BLaER1 treated with 17β-estradiol and CSF1 and Interleukin-3, amounts not matched to agents 10 nM and 100 nM (cell line): Measurements from ENCODE around the gene ATP5F1D.
A peak's percentile ranks its signal among the peaks of the same experiment; 100 is the strongest.

Experiments used
- H3K27ac ChIP-seq, 11 experiments: shearing (Covaris generic); formaldehyde crosslinking; 2 replicates each; pipeline ENCODE4 v1.8.1; 2022
- H3K27me3 ChIP-seq, 11 experiments: shearing (Covaris generic); formaldehyde crosslinking; 2 replicates each; pipeline ENCODE4 v1.8.1; 2022
- H3K36me3 ChIP-seq, 11 experiments: shearing (Covaris generic); formaldehyde crosslinking; 2 replicates each; pipeline ENCODE4 v1.8.1; 2022
- H3K4me1 ChIP-seq, 10 experiments: shearing (Covaris generic); formaldehyde crosslinking; 2 replicates each; pipeline ENCODE4 v1.8.1; 2022
- H3K4me2 ChIP-seq, 11 experiments: shearing (Covaris generic); formaldehyde crosslinking; 2 replicates each; pipeline ENCODE4 v1.8.1; 2022
- H3K4me3 ChIP-seq, 10 experiments: shearing (Covaris generic); formaldehyde crosslinking; 2 replicates each; pipeline ENCODE4 v1.8.1; 2022
- H3K9ac ChIP-seq, 11 experiments: shearing (Covaris generic); formaldehyde crosslinking; 2 replicates each; pipeline ENCODE4 v1.8.1; 2022
- H3K9me3 ChIP-seq, 11 experiments: shearing (Covaris generic); formaldehyde crosslinking; replicated peaks in 1 of 11; 2 replicates each; pipeline ENCODE4 v1.8.1; 2022
- H4K20me1 ChIP-seq, 11 experiments: shearing (Covaris generic); formaldehyde crosslinking; 2 replicates each; pipeline ENCODE4 v1.8.1; 2022
- Cebpa-rat ChIP-seq, 11 experiments: shearing (Covaris generic); IDR thresholded peaks; 2 replicates each; pipeline ENCODE4 v1.8.1; 2022

The ATP5F1D gene

DNA sequence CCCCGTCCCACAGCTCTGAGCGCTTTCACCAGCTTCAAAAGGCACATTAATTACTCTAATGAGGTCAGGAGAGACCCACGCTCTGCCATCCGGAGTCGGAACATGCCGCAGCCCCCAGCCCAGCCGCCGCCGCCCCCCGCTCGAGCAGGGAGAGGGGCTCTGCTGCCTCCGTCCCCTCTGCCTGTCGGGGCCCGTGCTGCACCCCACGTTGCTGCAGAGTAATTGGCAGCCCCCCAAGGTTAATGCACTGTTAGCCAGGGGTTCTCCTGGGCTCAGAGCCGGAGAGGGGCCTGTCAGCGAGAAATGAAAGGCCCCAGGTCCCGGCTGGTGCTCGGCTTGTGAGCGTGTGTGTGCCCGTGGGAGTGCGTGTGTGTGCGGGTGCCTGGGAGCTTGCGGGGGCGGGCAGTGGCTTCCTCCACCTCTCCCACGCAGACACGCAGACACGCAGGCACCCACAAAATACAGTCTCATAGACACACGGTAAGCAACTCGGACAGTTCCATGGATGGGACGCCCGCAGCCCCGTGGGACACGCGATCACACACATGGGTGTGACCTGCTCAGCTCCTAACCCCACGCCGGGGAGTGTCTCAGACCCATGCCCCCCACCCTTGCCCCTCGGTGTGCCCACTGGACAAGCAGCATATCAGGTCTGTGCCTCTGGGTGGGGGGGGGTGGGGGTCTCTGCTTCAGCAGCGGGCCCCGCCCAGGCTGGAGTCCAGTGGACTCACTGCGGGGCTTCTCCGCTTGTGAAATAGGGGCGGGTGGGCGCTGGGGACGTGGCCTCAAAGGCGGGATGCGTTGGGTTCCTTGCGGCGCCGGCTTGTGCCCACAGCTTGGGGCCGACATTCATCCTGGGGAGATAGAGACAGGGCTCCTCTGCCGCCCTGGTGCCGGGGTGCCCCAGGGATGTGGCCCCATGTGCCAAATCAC lies 39.4 kb downstream of the ATP5F1D start:
- Histone ChIP-seq H3K4me2 (no peak overlapping the region), H3K4me3 (no peak overlapping the region), H3K27ac (no peak overlapping the region), H3K9me3 (no peaks in the 10 kb centered on the region), H3K27me3 (peaks cover 32 to 34% (median 33%) of the 10 kb centered on the region in 11 experiments), H4K20me1 (peaks cover 6 to 75% (median 53%) of the 10 kb centered on the region in 11 experiments; a peak in 21 of 22 replicates), H3K36me3 (peaks cover 9 to 41% (median 22%) of the 10 kb centered on the region in 11 experiments; a peak in 21 of 22 replicates), H3K9ac (no peak overlapping the region), H3K4me1 (peaks cover 15 to 29% (median 21%) of the 10 kb centered on the region in 10 experiments)
- TF ChIP-seq Cebpa-rat (IDR thresholded peaks at IDR 0.05): no peak

DNA sequence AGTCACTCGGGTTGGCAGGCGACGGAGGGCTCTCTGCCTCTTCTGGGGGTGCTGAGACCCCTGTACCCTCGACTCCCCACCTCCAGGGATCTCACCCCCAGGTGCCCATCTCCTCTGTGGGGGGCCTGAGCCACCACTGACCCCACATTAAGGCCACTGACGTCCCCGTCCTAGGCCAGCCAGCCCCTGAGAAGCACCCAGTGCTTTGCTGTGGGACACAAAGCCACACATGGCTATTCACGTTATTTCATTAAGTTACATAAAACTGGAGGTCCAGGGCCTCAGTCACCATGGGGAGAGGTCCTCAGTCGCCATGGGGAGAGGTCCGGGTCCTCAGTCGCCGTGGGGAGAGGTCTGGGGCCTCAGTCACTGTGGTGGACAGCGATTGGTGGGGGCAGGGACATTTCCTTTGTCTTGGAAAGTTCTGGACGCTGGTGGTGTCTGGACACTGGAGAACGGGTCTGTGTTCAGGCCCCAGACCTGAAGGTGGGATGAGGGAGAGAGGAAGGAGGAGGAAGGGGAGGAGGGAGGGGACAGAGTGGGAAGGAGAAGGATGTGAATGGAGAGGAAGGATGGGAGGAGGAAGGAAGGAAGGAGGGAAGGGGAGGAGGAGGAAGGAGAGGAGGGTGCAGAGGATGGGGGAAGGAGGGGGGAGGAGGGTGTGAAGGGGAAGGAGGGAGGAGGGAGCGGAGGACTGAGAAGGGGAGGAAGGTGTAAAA lies 40.2 kb downstream of the ATP5F1D start:
- no peak overlapping the region for H3K4me3 ChIP-seq
- TF ChIP-seq Cebpa-rat (IDR thresholded peaks at IDR 0.05): no peak
- no peak overlapping the region for H3K27ac ChIP-seq
- no peaks in the 10 kb centered on the region for H3K9me3 ChIP-seq
- H3K4me1 ChIP-seq: peaks cover 13 to 28% (median 19%) of the 10 kb centered on the region in 10 experiments
- H3K4me2 ChIP-seq: no peak overlapping the region
- H4K20me1 ChIP-seq: peaks cover 6 to 79% (median 49%) of the 10 kb centered on the region in 11 experiments; a peak in 21 of 22 replicates
- H3K27me3 ChIP-seq: peaks cover 41 to 42% (median 42%) of the 10 kb centered on the region in 11 experiments
- H3K36me3 ChIP-seq: peaks cover 9 to 41% (median 22%) of the 10 kb centered on the region in 11 experiments; a peak in 21 of 22 replicates
- no peak overlapping the region for H3K9ac ChIP-seq

DNA sequence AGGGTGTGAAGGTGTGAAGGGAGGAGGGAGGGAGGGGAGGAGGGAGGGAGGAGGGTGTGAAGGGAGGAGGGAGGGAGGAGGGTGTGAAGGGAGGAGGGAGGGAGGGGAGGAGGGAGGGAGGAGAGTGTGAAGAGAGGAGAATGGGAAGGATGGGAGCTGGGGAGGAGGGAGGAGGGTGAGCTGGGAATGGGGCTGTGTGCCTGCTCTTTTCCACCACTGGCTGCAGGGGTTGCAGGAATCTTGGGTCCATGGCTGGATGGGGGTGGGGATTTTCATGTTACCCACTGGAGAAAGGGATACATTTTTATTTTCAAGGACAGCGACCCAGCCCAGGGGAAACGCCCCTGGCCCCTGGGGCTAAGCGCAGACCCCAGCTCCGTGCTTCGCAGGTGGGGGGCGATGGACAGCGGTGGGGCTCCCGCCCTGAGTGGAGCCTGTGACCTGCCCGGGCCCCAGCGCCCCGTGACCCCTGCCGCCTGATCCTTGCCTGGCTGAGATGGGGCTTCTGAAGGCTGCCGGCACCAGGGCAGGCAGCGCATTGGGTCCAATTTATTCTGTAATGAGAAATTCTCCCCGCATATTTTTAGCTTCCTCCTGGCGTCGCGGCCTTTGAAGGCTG lies 41.1 kb downstream of the ATP5F1D start:
- Histone ChIP-seq H3K27me3 (peaks cover 50 to 52% (median 51%) of the 10 kb centered on the region in 11 experiments), H3K4me3 (no peak overlapping the region), H3K36me3 (peaks cover 9 to 31% (median 15%) of the 10 kb centered on the region in 11 experiments; a peak in 21 of 22 replicates), H3K4me1 (peaks cover 10 to 29% (median 20%) of the 10 kb centered on the region in 10 experiments), H3K9ac (no peak overlapping the region), H3K27ac (no peak overlapping the region), H4K20me1 (peaks cover 6 to 81% (median 51%) of the 10 kb centered on the region in 11 experiments; a peak in 21 of 22 replicates), H3K9me3 (no peaks in the 10 kb centered on the region), H3K4me2 (no peak overlapping the region)
- no peak for TF ChIP-seq Cebpa-rat (IDR thresholded peaks at IDR 0.05)

DNA sequence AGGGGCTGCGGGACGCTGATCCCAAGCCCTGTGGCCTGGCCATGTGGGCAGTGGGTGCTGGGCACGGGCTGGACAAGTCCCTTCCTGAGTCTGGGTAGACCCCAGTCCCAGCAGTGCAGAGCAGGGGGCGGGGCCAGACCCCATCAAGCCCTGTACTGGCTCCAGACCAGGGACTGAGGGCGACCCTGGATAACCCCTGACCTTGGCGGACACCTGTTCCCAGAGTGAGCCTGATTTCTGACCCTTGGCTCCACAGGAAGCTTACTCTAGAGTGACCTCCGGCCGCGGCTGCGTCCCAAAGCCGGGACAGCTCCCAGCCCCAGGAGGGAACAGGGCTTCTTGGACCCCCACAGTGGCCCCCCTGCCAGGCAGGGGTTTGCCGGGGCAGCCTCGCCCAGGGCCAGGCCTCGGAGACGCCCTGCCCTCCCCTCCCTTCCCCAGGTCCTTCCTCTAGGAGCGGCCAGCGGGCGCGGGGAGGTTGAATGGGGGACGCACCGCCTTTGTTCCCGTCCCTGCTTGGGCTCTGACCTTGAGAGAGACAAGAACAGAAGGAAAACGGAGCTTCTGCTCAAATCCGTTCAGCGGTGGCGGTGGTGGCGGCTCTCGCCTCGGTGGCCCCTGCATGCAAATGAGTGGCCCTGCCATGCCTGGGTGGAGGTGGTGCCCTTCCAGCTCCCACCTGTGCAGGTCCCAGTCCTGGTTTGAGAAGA lies 41.8 kb downstream of the ATP5F1D start:
- Histone ChIP-seq H4K20me1 (peaks cover 6 to 81% (median 55%) of the 10 kb centered on the region in 11 experiments; a peak in 21 of 22 replicates), H3K27me3 (peaks cover 57 to 58% (median 58%) of the 10 kb centered on the region in 11 experiments), H3K4me2 (no peak overlapping the region), H3K36me3 (peaks cover 9 to 24% (median 13%) of the 10 kb centered on the region in 11 experiments; a peak in 21 of 22 replicates), H3K4me3 (no peak overlapping the region), H3K9ac (no peak overlapping the region), H3K27ac (no peak overlapping the region), H3K9me3 (no peaks in the 10 kb centered on the region), H3K4me1 (peaks cover 10 to 32% (median 20%) of the 10 kb centered on the region in 10 experiments)
- TF ChIP-seq Cebpa-rat (IDR thresholded peaks at IDR 0.05): no peak

DNA sequence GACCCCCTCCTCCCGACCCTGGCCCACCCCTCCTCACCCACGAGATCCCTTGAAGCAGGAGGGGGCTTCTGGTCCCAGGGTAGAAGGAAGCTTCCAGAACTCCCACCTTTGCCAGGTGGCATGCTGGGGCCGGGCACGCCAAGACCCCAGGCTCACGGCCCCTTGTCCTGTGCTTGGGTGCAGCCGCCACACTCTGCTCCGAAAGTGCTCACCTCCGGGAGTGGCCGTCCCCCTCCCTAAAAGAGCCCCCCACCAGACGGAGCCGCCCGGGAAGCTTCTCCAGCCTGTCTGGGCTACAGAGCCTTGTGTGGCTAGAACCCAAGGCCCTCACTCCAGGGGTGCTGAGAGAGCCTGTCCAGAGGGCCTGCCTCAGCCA lies 42.4 kb downstream of the ATP5F1D start:
- peaks cover 10 to 32% (median 20%) of the 10 kb centered on the region in 10 experiments for H3K4me1 ChIP-seq
- no peak overlapping the region for H3K4me2 ChIP-seq
- TF ChIP-seq Cebpa-rat (IDR thresholded peaks at IDR 0.05): no peak
- H3K9me3 ChIP-seq: no peaks in the 10 kb centered on the region
- peaks cover 6 to 81% (median 52%) of the 10 kb centered on the region in 11 experiments; a peak in 21 of 22 replicates for H4K20me1 ChIP-seq
- H3K27me3 ChIP-seq: peaks cover 62 to 64% (median 63%) of the 10 kb centered on the region in 11 experiments
- no peak overlapping the region for H3K9ac ChIP-seq
- peaks cover 6 to 19% (median 7%) of the 10 kb centered on the region in 11 experiments; a peak in 21 of 22 replicates for H3K36me3 ChIP-seq
- no peak overlapping the region for H3K27ac ChIP-seq
- H3K4me3 ChIP-seq: no peak overlapping the region

DNA sequence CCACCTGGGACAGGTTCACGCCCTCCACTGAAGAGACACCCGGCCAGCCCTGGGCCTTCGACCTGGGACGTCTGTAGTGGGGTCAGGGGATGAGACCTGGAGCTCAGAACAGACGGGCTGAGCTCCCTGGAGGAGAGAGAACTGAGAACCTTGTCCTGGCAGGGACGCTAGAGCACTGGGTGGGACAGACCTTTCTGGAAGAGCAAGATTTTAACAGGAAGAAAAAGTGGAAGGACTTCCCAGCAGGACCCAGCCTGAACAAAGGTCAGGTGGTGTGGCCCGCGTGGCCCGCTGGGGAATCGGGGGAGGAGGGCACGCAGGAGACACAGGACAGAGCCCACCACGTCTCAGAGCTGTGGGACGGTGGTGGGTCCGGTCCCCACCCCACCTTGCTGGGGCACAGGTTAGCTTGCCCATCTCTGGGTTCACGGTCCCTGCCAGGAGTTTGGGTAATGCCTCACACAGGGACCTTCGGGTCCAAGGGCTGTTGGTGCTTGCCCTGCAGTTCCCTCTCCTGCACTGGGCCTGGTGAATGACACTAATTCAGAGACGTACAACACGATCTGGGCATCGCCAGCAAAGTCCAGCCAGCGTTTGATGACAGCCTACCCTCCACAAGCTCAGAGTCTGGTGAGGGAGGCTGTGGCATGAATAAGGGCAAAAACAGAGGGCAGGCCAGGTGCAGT lies 42.9 kb downstream of the ATP5F1D start:
- H3K9me3 ChIP-seq: no peaks in the 10 kb centered on the region
- peaks cover 6 to 81% (median 48%) of the 10 kb centered on the region in 11 experiments; a peak in 21 of 22 replicates for H4K20me1 ChIP-seq
- no peak overlapping the region for H3K4me3 ChIP-seq
- H3K27me3 ChIP-seq: peaks cover 62 to 69% (median 69%) of the 10 kb centered on the region in 11 experiments
- peaks cover under 1 to 14% (median 2%) of the 10 kb centered on the region in 11 experiments; a peak in 19 of 22 replicates for H3K36me3 ChIP-seq
- H3K9ac ChIP-seq: no peak overlapping the region
- TF ChIP-seq Cebpa-rat (IDR thresholded peaks at IDR 0.05): no peak
- no peak overlapping the region; a peak in 1 of 22 replicates for H3K4me2 ChIP-seq
- H3K4me1 ChIP-seq: peaks cover 10 to 32% (median 21%) of the 10 kb centered on the region in 10 experiments
- no peak overlapping the region for H3K27ac ChIP-seq

DNA sequence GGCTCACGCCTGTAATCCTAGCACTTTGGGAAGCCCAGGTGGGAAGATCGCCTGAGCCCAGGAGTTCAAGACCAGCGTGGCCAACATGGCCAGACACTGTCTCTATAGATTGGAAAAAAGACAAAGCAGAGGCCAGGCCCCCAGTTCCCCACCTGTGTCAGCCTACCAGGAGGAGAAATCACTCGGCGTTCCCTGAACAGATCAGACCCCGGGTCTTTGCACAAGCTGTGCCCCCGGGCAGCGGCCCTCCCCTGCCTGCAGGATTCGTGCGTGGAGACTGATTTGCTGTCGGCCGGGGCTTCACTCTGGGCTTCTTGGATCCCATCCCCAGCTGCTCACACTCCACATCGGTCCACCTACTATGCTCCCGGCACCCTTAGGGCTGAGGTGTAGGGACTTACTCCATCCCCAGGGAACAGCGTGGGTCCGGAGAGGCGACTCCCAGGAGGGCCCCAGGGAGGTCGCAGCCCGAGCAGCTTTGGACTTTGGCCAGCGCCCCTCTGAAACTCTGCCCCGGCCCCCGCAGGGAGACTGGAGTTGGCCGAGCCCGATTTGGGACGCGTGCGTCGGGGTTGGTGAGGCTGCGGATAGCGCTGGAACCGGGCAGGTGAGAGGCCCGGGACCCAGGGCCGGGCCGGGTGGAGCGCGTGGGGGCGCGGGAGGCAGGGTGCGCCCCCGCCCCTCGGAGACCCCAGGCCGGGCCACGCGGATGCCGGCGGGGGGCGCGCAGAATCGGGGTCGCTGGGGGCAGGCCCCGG lies 43.6 kb downstream of the ATP5F1D start:
- Histone ChIP-seq H3K4me2 (peak overlapping the region; percentile 69 to 99 (median 96); a peak in 20 of 22 replicates), H3K4me3 (peak overlapping the region; percentile 47 to 71 (median 62); a peak in 17 of 20 replicates), H3K27ac (no peak overlapping the region), H3K9me3 (no peaks in the 10 kb centered on the region), H4K20me1 (peaks cover 2 to 81% (median 47%) of the 10 kb centered on the region in 11 experiments; a peak in 21 of 22 replicates), H3K9ac (peak overlapping the region in 5 of 11 experiments; percentile 59 to 77 (median 73); a peak in 7 of 22 replicates), H3K4me1 (peaks cover 10 to 28% (median 19%) of the 10 kb centered on the region in 10 experiments), H3K36me3 (peaks cover 0 to 7% (median 0%) of the 10 kb centered on the region in 11 experiments; a peak in 6 of 22 replicates), H3K27me3 (peaks cover 62 to 76% (median 74%) of the 10 kb centered on the region in 11 experiments)
- no peak for TF ChIP-seq Cebpa-rat (IDR thresholded peaks at IDR 0.05)
